Fibroblast of the aortic adventitia (primary cell): ENCODE results near the gene GINS2. TPM values are rescaled to one million over a fixed set of nuclear protein-coding genes. Genes with fewer than 3 reads are reported as not detected.

Experiments
- DNase-seq: peaks from one replicate; pipeline ENCODE4 v3.0.0-alpha.2; 2010; ENCODE audit warnings: low read depth
- H3K4me3 ChIP-seq: 2 replicates; pipeline ENCODE4 v1.5.1; 2011; ENCODE audit warnings: low read depth, mild to moderate bottlenecking, control low read depth, low read length, moderate library complexity
- total RNA-seq: library from RNA; depleted of rRNA; stranded (reverse); fragments of >200 nt; gene quantifications from 2 replicates; pipeline ENCODE4 v1.2.3, GENCODE V29; 2012; ENCODE audit warnings: low replicate concordance
- TF ChIP-seq, protein P1 (sequence below): IDR thresholded peaks from 2 replicates; pipeline ENCODE4 v1.5.1; 2011; ENCODE audit warnings: mild to moderate bottlenecking, low read length, control low read depth, inconsistent platforms; ENCODE audit not compliant: insufficient read depth

GINS2 gene
- total RNA-seq, 1 donor, result 19.1 TPM

DNA sequence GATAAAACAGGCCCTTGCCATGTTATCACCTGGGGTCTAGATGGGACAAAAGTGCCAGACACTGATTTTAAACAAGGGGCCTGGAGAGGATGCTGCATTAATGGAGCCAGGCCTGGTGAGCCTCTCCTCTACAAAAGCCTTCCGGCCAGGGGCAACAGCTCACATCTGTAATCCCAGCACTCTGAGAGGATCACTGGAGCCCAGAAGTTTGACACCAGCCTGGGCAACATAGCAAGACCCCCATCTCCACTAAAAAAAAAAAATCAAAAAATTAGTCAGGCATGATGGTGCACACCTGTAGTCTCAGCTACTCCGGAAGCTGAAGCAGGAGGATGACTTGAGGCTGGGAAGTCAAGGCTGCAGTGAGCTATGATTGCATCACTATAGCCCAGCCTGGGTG, 3.5 kb downstream of the GINS2 start:
- DNase-seq, result no peak
- H3K4me3 ChIP-seq, result no peak overlapping the region
- TF ChIP-seq, protein P1, sequence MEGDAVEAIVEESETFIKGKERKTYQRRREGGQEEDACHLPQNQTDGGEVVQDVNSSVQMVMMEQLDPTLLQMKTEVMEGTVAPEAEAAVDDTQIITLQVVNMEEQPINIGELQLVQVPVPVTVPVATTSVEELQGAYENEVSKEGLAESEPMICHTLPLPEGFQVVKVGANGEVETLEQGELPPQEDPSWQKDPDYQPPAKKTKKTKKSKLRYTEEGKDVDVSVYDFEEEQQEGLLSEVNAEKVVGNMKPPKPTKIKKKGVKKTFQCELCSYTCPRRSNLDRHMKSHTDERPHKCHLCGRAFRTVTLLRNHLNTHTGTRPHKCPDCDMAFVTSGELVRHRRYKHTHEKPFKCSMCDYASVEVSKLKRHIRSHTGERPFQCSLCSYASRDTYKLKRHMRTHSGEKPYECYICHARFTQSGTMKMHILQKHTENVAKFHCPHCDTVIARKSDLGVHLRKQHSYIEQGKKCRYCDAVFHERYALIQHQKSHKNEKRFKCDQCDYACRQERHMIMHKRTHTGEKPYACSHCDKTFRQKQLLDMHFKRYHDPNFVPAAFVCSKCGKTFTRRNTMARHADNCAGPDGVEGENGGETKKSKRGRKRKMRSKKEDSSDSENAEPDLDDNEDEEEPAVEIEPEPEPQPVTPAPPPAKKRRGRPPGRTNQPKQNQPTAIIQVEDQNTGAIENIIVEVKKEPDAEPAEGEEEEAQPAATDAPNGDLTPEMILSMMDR, result no peak

DNA sequence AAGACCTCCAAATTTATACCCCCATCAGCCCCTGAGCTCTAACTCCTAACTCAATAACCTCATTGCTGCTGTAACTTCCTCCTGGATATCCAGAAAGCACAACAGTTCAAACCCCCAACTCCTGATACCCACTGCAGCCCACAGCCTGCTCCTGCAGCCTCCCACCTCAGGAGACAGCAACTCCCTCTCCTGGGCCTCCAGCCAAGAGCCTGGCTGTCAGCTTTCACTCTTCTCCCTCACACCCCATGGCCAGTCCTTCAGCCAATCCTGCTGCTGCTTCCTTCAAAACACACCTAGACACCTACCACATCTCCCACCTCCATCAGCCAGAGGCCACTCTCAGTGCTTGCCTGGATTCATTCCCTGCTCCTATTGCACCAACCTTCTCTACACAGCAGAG, 5.4 kb downstream of the GINS2 start:
- DNase-seq, result no peak
- TF ChIP-seq, protein P1, result no peak
- no peak overlapping the region for H3K4me3 ChIP-seq

DNA sequence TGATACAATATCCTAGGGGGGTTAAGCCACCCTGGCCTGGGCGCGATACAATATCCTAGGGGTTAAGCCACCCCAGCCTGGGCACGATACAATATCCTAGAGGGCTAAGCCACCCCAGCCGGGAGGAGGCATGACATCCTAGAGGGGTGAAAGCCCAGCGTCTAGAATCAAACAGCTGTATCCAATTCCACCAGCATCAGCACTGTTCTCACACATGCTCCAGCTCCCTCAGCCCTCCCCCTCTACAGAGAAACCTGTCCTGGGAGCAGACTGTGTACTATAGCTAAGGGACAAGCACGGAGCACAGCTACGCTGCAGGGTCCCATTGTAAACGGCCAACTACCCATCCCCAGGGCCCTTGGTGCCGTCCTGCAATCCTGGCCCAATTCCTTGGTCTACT, 6.2 kb downstream of the GINS2 start:
- DNase-seq, result no peak
- TF ChIP-seq, protein P1, result no peak
- H3K4me3 ChIP-seq, result no peak overlapping the region

DNA sequence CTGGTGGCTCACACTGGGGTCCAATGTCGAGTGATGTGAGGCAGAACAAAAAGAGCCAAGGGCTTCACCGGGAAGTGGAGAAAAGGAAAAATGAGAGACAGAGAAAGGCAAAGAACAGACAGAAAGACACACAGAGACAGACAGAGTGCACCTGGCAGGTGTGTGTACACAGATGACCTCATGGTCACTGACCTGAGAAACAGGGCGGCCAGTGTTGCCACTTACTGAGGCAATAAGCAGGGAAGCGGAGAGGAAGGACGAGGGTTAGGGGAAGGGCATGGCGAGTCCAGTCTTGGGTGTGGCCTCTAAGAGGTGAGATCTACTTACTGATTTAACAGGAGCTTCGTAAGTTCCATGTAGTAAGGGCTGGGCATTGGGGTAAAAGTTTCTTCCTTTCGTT, 7.5 kb downstream of the GINS2 start:
- TF ChIP-seq, protein P1, result no peak
- DNase-seq, result no peak
- no peak overlapping the region for H3K4me3 ChIP-seq

DNA sequence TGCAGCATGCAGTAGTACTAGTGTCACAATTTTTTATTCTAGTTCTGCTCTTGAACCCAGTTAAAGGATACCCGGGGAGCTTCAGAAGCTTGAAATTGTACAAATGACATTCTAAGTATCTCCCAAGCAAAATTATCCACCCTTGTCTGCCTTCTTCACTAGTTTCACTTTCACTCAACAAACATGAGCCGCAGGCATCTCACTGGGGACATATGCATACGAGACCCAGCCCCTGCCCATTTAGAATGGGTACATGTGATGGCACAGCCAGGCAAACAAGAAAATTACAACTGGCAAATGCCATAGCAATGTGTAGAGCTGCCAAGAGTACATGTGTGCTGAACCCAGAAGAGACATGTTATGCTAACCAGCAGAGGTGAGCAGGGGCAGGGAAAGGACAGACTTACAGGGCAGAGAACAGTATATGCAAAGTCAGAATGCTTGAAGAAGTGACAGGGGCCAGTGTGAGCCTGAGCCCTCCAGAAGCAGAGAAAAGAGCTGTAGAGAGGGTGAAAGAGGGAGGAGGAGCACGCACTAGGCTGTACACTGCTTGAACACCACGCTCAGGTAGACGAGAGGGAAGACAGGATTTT, 8.3 kb downstream of the GINS2 start:
- TF ChIP-seq, protein P1, result no peak
- no peak for DNase-seq
- no peak overlapping the region for H3K4me3 ChIP-seq

DNA sequence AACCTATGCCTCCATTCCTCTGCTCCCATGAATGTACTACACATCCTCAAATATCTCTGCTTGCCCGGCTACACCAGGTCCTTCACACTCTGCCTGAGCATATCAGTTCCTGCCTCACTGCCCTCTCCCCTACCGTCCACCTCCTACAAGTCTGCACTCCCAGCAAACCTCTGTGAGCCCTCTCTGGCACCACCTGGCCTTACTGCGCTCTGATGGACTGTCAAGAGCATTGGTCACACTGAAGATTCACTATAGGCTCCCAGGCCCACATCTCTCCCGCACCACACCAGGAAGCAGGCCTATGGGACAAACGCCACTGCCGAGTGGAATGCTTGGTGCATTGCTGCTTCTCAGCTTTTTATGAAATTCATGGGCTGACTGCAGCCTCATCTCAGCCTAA, 8.9 kb downstream of the GINS2 start:
- no peak for DNase-seq
- TF ChIP-seq, protein P1, result no peak
- no peak overlapping the region for H3K4me3 ChIP-seq

DNA sequence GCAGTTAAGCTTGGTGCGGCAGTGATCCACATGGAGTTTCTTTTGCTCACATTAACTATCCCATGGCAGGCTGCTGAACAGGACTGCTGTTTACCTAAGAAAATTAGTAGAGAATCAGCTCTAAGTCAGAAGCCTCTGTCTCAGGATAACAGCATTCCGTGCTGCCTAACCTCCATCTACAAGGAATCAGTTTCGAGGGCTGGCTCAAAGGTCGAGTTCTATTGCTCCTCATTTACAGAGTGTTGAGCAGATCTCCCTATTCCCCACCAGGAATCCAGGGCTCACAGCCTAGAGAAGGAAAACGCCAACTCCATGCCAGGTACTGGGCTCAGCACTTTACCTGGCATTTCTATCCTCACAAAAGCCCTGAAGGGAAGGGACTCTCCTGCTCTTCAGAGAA, 9.9 kb downstream of the GINS2 start:
- no peak overlapping the region for H3K4me3 ChIP-seq
- DNase-seq, result no peak
- TF ChIP-seq, protein P1, result no peak
